ENCODE data around the gene RPL26.
A peak's percentile ranks its signal among the peaks of the same experiment; 100 is the strongest.
"Not testable (repeated sequence)": the region's sequence is repeated elsewhere in the genome, so short reads cannot be mapped to it uniquely, and the experiment has no call there.

The RPL26 gene

DNA sequence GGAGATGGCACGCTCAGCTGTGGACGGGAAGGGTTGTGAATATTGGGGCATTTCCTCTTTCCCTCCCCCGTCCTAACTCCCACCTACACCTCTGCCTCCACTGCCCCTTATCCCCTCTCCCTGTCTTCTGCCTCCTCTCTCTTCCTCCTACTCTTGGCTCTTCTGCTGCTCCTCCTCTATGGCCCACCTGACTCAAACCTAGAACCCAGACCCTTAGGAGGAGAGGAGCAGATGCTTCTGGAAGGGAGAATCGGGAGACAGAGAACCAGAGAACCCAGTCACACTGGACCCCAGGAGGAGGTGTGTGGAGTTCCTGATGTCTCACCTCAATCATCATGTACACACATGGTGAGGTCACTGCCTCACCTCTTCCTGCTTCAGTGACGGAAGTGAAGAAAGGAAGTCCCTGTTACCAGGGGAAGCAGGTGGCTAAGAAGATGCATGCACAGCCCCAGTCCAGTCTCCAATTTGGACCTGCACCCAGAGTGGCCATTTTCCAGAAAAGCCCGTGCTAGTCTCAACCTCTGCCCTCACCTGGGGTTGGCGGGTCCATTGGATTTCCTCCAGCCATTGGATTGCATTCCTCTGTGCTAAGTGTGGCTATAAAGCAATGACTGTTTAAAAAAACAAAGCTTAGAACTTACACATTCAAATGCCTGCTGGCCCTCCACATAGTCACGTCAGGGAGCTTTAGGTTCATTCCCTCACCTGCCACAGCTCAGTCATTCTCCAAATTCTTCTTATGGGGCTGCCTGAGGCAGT lies 10.7 kb upstream of the RPL26 start:
- DNase-seq = no peak

- DNase-seq = no peak
Measured at GRCh38 chr17:8392674-8393469, 9.9 kb upstream of the RPL26 start.

GRCh38 chr17:8392274-8392673 lies 9.3 kb upstream of the RPL26 start:
- DNase-seq = no peak

GRCh38 chr17:8391711-8392110 lies 8.7 kb upstream of the RPL26 start:
- DNase-seq = no peak

DNA sequence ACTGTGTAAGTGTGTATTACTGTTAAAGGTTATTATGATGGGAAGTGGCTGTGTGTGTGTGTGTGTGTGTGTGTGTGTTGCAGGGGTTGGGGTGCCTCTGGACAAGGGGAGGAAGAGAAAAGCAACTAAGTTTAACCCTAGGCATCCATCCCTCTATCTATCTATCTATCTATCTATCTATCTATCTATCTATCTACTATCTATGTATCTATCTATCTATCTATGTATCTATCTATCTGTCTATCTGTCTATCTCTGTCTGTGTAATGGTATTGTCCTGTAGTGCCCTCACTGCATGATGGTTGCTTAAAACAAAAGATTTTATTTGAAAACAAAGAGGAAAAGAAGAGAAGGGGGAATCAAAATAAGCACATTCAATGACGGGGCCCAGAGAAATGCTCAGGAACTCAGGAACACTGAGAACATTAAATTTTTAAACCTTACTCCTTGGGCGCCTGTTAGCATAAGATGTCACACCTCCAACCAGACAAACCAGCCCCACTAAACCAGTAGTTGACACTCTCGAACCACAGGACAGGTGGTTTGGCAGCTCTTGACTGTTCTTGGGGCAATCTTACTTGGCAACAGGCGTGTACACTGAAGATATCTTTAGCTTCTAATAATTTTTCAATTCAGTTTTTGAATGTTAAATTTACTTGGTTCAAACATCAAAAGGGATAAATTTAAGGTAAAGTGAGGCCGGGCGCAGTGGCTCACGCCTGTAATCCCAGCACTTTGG lies 5.1 kb upstream of the RPL26 start:
- no peak for DNase-seq

- no peak for DNase-seq
Measured at GRCh38 chr17:8386841-8387240, 3.8 kb upstream of the RPL26 start.

DNA sequence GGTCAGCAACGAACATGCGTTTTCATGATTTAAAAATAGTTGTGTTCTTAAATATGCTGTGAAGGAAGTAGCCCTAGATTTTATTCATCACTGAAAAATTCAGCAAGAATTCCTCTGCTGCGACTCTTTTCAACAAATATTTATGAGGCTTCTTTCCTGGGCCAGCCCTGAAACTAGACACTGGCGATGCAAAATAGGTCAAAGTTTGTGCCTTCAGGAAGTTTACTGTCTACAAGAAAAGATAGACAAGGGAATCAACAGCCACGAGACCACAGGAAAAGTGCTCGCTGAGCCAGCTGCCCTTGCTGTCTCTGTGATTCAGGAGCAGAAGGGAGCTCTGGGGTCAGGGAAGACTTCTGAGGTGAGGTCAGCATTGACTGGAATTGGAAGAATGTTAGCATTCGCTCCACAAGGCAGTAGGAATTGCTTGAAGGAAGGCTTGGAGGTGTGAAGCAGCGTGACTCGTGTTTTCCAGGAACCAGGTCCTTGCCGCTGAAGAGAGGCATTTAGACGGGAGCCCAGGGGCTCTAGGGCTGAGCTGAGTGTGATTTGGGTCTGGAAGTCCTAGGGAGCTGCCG lies 1.9 kb upstream of the RPL26 start:
- DNase-seq = no peak

DNA sequence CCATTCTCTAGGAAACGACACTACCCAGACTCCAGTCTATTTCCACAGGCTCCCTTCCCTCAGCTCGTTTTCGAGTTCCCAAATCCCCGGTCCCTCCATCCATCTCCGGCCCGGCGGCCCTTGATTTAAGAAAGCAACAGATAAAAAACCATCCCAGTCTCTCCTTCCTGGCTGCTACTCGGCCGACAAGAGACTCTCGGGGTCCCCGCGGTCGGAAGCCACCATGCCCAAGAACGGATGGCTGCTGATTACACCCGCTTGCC lies 182 bp downstream of the RPL26 start:
- DNase-seq = no peak

DNA sequence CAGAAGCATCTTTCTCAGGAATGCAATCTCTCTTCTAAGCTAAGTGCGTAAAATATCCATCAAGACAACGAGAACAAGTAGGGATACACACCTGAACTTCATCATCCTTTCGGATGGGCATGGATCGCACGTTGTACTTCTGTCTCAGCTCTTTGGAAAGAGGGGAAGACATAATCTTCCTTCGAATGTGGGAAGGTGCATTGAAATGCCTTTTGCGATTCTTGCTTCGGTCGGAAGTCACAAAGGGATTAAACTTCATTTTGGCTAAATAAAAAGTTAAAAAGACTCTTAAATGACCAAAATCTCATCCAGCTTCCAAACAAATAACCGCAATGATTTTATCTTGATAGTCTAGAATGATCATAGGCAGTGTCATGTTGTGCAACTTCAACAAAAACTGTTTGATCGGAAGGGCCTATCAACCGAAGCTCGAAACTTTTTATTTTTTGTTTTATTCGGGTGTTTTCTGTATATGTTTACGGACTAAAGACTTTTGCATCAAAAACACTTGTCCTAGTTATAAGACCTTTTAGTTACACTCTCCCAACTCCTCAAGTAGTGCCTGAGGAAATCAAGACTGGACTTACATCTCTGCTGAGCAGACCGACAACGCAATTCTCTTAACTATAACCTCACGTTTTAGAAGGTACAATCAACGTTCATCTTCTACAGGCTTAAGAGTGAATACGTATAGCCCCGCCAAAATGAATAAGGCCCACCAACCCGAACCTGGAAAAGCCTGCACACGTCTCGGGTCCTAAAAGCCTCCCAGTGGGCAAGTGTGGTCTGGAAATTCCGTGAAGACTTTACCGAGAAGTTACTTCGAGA lies 727 bp downstream of the RPL26 start:
- DNase-seq = peak; percentile 45

GRCh38 chr17:8380049-8380448 lies 2.9 kb downstream of the RPL26 start:
- DNase-seq = no peak

GRCh38 chr17:8378117-8378516 lies 4.9 kb downstream of the RPL26 start:
- not testable (repeated sequence) for DNase-seq

DNA sequence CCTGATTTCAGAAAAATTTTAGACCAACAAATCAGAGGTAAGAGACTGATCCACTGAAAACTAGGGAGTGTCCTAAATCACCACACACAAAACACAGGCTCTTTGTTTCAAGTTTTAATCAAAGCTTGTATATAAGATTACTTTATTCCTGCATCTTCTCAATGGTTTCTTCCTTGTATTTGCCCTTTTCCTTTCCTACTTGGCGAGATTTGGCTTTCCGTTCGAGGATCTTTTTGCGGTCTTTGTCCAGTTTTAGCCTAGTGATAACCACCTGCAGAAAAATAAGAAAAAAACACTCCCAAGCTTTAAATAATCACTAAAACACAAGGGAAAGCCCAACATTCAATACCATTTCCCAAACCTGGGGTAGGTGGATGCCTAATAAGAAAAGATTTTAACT lies 5.6 kb downstream of the RPL26 start:
- no peak for DNase-seq

DNA sequence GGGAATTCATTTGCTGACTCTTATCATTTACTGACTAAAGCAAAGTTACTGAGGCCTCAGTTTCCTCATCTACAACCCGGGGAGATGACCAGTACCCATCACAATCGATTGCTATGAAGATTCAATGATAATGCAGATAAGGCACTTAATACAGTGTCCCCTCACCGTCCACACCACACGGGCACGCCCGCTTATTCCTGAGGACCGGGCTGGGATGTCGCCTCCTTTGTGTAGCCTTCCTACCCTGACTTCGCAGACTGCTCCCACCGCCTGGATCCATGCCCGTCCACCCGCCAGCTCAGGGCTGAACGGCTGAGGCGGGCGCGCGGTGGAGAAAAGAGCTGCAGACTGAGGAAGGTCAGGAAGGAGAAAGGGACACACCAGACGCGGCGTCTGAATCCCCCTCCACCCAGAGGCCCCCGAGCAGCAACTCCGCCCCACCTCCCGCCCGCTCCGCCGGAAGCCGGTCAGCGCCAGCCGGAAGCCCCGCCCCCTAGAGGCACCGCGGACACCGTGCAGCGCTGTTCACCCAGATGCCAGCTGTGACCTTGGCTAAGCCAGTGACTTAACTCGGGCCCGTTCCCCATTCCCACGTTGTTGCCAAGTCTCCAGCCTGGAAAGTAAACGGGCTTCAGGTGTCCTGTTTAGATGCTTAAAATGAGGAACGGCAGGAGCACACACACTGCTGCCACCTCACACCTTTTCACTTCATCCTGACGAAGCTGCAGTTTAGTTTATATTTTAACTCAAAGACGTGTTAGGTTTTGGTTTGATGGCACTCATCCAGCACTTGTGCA lies 6.5 kb downstream of the RPL26 start, which contains the start of gene KRABD2:
Gene KRABD2, minus strand, starts transcription at position 434 of the 797 bp plus-strand sequence.
- peak; percentile 88 for DNase-seq

- DNase-seq = no peak
Measured at GRCh38 chr17:8375738-8376259, 7.2 kb downstream of the RPL26 start.

DNA sequence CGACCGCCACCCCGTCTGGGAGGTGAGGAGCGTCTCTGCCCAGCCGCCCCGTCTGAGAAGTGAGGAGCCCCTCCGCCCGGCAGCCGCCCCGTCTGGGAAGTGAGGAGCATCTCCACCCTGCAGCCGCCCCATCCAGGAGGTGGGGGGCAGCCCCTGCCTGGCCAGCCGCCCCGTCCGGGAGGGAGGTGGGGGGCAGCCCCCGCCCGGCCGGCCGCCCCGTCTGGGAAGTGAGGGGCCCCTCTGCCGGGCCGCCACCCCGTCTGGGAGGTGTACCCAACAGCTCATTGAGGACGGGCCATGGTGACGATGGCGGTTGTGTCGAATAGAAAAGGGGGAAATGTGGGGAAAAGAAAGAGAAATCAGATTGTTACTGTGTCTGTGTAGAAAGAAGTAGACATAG lies 9.1 kb downstream of the RPL26 start:
- not testable (repeated sequence) for DNase-seq

DNA sequence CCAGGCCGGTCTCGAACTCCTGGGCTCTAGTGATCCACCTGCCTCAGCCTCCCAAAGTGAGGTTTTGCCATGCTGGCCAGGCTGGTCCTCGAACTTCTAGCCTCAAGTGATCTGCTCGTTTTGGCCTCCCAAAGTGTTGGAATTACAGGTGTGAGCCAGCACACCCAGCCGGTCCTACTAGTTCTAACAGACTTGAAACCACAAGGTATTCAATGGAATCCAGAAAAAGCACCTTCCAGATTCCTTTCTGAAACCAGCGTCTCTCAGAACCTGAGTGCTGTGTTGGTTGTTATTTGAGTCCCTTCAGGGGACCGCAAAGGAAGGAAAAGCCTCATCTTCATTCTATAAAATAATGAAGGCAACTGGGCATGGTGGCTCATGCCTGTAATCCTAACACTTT lies 10.6 kb downstream of the RPL26 start:
- DNase-seq = no peak

- no peak for DNase-seq
Measured at GRCh38 chr17:8371786-8372185, 11.2 kb downstream of the RPL26 start.

DNA sequence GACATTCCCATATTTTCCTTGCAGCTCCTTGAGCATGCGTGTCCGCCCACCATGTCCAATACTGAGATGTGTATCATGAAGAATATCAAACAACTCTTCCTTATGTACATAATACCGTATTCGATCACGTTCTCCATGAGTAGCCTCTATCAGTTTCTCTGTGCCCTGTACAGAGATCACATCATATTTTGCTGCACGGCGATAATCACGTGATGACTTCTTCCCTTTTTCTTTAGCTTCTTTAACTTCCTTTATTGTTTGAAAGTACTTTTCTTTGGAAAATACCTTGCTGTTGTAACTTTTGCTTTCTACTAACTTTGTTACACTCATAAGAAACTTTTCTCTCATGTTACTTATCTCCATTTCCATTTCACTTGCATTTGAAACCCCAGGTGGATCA lies 13.0 kb downstream of the RPL26 start:
- DNase-seq = no peak

- no peak for DNase-seq
Measured at GRCh38 chr17:8368193-8368592, 14.8 kb downstream of the RPL26 start.

DNA sequence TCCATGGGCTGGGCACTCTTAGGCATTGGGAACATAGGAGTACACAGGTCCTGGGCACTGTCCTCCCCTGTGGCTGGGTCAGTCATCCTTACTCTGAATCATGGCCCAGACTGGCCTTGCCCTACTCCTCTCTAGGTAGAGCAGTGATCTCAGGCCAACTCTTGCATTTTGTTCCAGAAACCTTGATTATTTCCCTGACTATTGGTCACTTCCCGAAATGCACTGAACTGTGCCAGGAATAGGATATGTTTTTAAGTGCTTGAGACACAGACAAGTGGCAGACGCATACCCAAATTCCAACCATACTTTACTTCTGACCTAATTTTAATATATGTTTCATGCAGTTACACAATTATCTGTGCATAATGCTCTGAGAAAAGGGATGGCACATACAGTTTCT lies 16.8 kb downstream of the RPL26 start:
- DNase-seq = no peak

GRCh38 chr17:8365143-8365542 lies 17.9 kb downstream of the RPL26 start:
- no peak for DNase-seq

Measured in NCI-H1694 treated with DMSO at 0.1 percent for 48 hours (cell line).